Gastrocnemius medialis (tissue), 4 donors: ENCODE results near the gene FAM227B. TPM values are rescaled to one million over a fixed set of nuclear protein-coding genes. Genes with fewer than 3 reads are reported as not detected.
"Not testable (repeated sequence)": the region's sequence is repeated elsewhere in the genome, so short reads cannot be mapped to it uniquely, and the experiment has no call there.

Source experiments
- ATAC-seq, 2 donors: fragments of 150-250 bp; one replicate each; pipeline ENCODE4 v1.9.1; 2016
- DNase-seq, 2 donors: peaks; one replicate each; pipeline ENCODE4 v3.0.0-alpha.2; 2019
- H3K27ac ChIP-seq, 4 donors: fragments of 200-600 bp; sonication (generic); 1 replicate in 1 of 4; 2 replicates in 3 of 4; pipeline ENCODE4 v1.5.1; 2016 to 2018; ENCODE audit warnings: mild to moderate bottlenecking in 2 of 4, moderate library complexity in 1 of 4
- H3K27me3 ChIP-seq, 3 donors: fragments of 200-600 bp; sonication (generic) in 2 of 3; 1 replicate in 1 of 3; 2 replicates in 2 of 3; pipeline versions ENCODE4 v1.5.1 to v1.6.0; 2016 to 2019; ENCODE audit warnings: mild to moderate bottlenecking in 1 of 3, moderate library complexity in 1 of 3
- H3K36me3 ChIP-seq, 2 donors: fragments of 200-600 bp; sonication (generic) in 1 of 2; one replicate each; pipeline ENCODE4 v1.5.1; 2017 to 2018
- H3K4me1 ChIP-seq, 2 donors: fragments of 200-600 bp; sonication (generic) in 1 of 2; one replicate each; pipeline ENCODE4 v1.5.1; 2016 to 2017; ENCODE audit warnings: mild to moderate bottlenecking in 2 of 2
- H3K4me3 ChIP-seq, 4 donors: fragments of 200-600 bp; sonication (generic) in 3 of 4; 1 replicate in 1 of 4; 2 replicates in 3 of 4; pipeline ENCODE4 v1.5.1; 2016 to 2019; ENCODE audit warnings: mild to moderate bottlenecking in 2 of 4
- H3K9me3 ChIP-seq, 3 donors: fragments of 200-600 bp; sonication (generic) in 2 of 3; 1 replicate in 1 of 3; 2 replicates in 2 of 3; pipeline ENCODE4 v1.5.1; 2016 to 2019
- POLR2A ChIP-seq, 2 donors: fragments of 450-650 bp; IDR thresholded peaks; one replicate each; pipeline ENCODE4 v1.6.1; 2017; ENCODE audit warnings: antibody characterized with exemption in 2 of 2, mild to moderate bottlenecking in 2 of 2, moderate library complexity in 2 of 2
- in situ Hi-C, 4 donors: fragments of 200-750 bp; cut with MboI; loops; one replicate each; pipeline versions ENCODE4 v1.15.0 to v1.8.0; 2017; ENCODE audit warnings: low sequenced_read_pairs in 4 of 4
- intact Hi-C: fragments of 100-400 bp; cut with DNase I; formaldehyde crosslinking; loops from one replicate; pipeline ENCODE4 v1.15.1; 2023; ENCODE audit warnings: low total_unique reads
- total RNA-seq, 4 donors: library from RNA; depleted of rRNA; stranded (reverse); fragments of >200 nt; gene quantifications; one replicate each; pipeline versions ENCODE4 v1.1.0 to v1.2.3, GENCODE V29; 2016
- TF ChIP-seq, protein P1 (sequence below), 5 experiments: fragments of 450-650 bp in 3 of 5; fragments of 200-600 bp in 2 of 5; sonication (generic) in 2 of 5; IDR thresholded peaks in 4 of 5; conservative IDR thresholded peaks in 1 of 5; 1 replicate in 4 of 5; 2 replicates in 1 of 5; pipeline ENCODE4 v1.5.1; 2016 to 2019; ENCODE audit warnings: antibody characterized with exemption in 5 of 5, mild to moderate bottlenecking in 3 of 5, moderate library complexity in 3 of 5

Gene FAM227B
- total RNA-seq, 4 donors from 2014 or later = 7.5 to 15.4 (median 11.7) TPM

DNA sequence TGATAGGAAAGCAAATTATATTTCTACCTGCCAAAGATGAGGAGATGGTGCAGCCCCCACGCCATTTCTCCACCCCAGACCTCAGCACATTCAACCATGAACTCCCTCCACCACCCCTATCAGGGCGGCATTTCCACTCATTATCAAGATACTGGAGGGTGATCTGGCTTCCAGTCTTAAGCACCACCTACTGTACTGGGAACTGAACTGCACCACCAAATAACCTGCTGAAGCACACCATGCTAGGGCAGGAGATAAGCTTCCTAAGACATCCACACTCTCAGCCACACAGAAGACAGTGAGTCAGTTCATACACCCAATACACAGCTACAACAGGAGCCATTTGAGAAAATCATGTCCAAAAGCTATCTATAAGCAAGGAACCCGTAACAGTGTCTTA lies 98.8 kb downstream of the FAM227B start:
- ATAC-seq (no peak), DNase-seq (no peak)
- Histone ChIP-seq H3K27me3 (no peaks in the 10 kb centered on the region), H3K27ac (no peak overlapping the region), H3K9me3 (no peaks in the 10 kb centered on the region), H3K4me3 (no peak overlapping the region), H3K36me3 (no peaks in the 10 kb centered on the region), H3K4me1 (no peaks in the 10 kb centered on the region)
- in situ Hi-C loops = no loop called here
- intact Hi-C loops = no loop called here
- no peak for TF ChIP-seq POLR2A (IDR thresholded peaks at IDR 0.05)
- TF ChIP-seq, protein P1, sequence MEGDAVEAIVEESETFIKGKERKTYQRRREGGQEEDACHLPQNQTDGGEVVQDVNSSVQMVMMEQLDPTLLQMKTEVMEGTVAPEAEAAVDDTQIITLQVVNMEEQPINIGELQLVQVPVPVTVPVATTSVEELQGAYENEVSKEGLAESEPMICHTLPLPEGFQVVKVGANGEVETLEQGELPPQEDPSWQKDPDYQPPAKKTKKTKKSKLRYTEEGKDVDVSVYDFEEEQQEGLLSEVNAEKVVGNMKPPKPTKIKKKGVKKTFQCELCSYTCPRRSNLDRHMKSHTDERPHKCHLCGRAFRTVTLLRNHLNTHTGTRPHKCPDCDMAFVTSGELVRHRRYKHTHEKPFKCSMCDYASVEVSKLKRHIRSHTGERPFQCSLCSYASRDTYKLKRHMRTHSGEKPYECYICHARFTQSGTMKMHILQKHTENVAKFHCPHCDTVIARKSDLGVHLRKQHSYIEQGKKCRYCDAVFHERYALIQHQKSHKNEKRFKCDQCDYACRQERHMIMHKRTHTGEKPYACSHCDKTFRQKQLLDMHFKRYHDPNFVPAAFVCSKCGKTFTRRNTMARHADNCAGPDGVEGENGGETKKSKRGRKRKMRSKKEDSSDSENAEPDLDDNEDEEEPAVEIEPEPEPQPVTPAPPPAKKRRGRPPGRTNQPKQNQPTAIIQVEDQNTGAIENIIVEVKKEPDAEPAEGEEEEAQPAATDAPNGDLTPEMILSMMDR (IDR thresholded peaks at IDR 0.05 in 4 of 5, conservative IDR thresholded peaks at IDR 0.05 in 1 of 5) = no peak

GRCh38 chr15:49512739-49513138 lies 107.9 kb downstream of the FAM227B start:
- DNase-seq, in situ Hi-C loops, H3K9me3 ChIP-seq, H3K27ac ChIP-seq, H3K36me3 ChIP-seq, H3K27me3 ChIP-seq, H3K4me1 ChIP-seq, ATAC-seq, H3K4me3 ChIP-seq, intact Hi-C loops: not testable (repeated sequence)

DNA sequence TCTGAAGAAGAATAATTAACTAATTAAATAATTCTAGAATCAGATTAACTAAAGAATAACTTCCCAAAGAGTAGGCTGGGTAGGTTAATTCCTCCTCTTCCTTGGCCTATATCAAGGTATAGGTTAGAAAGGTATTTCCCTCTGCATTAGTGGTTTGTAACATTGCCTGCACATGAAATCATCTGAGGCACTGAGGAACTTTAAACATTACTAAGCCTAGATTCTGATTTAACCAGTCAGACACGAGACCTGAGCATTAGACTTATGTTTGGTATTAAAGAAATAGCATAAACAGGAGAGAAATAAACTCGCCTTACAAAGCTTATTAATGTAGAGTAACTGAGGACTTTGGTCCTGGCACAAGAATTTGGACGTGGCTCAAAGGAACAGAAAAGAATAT lies 113.4 kb downstream of the FAM227B start:
- no peak overlapping the region for H3K27ac ChIP-seq
- in situ Hi-C loops (no loop called here), intact Hi-C loops (no loop called here)
- no peaks in the 10 kb centered on the region for H3K9me3 ChIP-seq
- H3K27me3 ChIP-seq = no peaks in the 10 kb centered on the region
- TF ChIP-seq POLR2A (IDR thresholded peaks at IDR 0.05) = no peak
- TF ChIP-seq, protein P1 (IDR thresholded peaks at IDR 0.05 in 4 of 5, conservative IDR thresholded peaks at IDR 0.05 in 1 of 5) = no peak
- no peak overlapping the region for H3K4me3 ChIP-seq
- no peak for ATAC-seq
- H3K4me1 ChIP-seq = no peaks in the 10 kb centered on the region
- H3K36me3 ChIP-seq = no peaks in the 10 kb centered on the region
- no peak for DNase-seq

GRCh38 chr15:49506341-49506740 lies 114.3 kb downstream of the FAM227B start:
- Histone ChIP-seq H3K27ac (no peak overlapping the region), H3K4me1 (no peaks in the 10 kb centered on the region), H3K27me3 (no peaks in the 10 kb centered on the region), H3K9me3 (no peaks in the 10 kb centered on the region), H3K36me3 (no peaks in the 10 kb centered on the region), H3K4me3 (no peak overlapping the region)
- TF ChIP-seq, protein P1 (IDR thresholded peaks at IDR 0.05 in 4 of 5, conservative IDR thresholded peaks at IDR 0.05 in 1 of 5) = no peak
- no peak for TF ChIP-seq POLR2A (IDR thresholded peaks at IDR 0.05)
- ATAC-seq (no peak), DNase-seq (no peak)
- intact Hi-C loops = no loop called here
- in situ Hi-C loops = no loop called here

- in situ Hi-C loops = no loop called here
- H3K9me3 ChIP-seq = no peaks in the 10 kb centered on the region
Measured at GRCh38 chr15:49501586-49501985, 119.0 kb downstream of the FAM227B start.

More at GRCh38 chr15:49501586-49501985, 119.0 kb downstream of the FAM227B start:
- intact Hi-C loops = no loop called here
- Histone ChIP-seq H3K4me1 (no peaks in the 10 kb centered on the region), H3K4me3 (no peak overlapping the region), H3K27ac (no peak overlapping the region), H3K36me3 (no peaks in the 10 kb centered on the region), H3K27me3 (no peaks in the 10 kb centered on the region)
- no peak for ATAC-seq
- DNase-seq = no peak
- TF ChIP-seq, protein P1 (IDR thresholded peaks at IDR 0.05 in 4 of 5, conservative IDR thresholded peaks at IDR 0.05 in 1 of 5) = no peak
- TF ChIP-seq POLR2A (IDR thresholded peaks at IDR 0.05) = no peak
